GM12865 (cell line): ENCODE measurements around the gene ASTN1.

ENCODE experiments used
- DNase-seq: peaks from one replicate; pipeline ENCODE4 v3.0.0; 2010; ENCODE audit warnings: low read depth
- H3K4me3 ChIP-seq: 2 replicates; pipeline ENCODE4 v1.5.1; 2011; ENCODE audit warnings: mild to moderate bottlenecking, low read depth, low read length, control low read depth
- TF ChIP-seq, protein P1 (sequence below): IDR thresholded peaks from 2 replicates; pipeline ENCODE4 v1.5.1; 2011; ENCODE audit warnings: low read length, control low read depth, low read depth, inconsistent platforms; ENCODE audit not compliant: insufficient read depth; ENCODE audit errors: missing control alignments

The ASTN1 gene

GRCh38 chr1:176894450-176894849 lies 270.1 kb downstream of the ASTN1 start:
- H3K4me3 ChIP-seq: no peak overlapping the region
- TF ChIP-seq, protein P1, sequence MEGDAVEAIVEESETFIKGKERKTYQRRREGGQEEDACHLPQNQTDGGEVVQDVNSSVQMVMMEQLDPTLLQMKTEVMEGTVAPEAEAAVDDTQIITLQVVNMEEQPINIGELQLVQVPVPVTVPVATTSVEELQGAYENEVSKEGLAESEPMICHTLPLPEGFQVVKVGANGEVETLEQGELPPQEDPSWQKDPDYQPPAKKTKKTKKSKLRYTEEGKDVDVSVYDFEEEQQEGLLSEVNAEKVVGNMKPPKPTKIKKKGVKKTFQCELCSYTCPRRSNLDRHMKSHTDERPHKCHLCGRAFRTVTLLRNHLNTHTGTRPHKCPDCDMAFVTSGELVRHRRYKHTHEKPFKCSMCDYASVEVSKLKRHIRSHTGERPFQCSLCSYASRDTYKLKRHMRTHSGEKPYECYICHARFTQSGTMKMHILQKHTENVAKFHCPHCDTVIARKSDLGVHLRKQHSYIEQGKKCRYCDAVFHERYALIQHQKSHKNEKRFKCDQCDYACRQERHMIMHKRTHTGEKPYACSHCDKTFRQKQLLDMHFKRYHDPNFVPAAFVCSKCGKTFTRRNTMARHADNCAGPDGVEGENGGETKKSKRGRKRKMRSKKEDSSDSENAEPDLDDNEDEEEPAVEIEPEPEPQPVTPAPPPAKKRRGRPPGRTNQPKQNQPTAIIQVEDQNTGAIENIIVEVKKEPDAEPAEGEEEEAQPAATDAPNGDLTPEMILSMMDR: no peak
- no peak for DNase-seq

DNA sequence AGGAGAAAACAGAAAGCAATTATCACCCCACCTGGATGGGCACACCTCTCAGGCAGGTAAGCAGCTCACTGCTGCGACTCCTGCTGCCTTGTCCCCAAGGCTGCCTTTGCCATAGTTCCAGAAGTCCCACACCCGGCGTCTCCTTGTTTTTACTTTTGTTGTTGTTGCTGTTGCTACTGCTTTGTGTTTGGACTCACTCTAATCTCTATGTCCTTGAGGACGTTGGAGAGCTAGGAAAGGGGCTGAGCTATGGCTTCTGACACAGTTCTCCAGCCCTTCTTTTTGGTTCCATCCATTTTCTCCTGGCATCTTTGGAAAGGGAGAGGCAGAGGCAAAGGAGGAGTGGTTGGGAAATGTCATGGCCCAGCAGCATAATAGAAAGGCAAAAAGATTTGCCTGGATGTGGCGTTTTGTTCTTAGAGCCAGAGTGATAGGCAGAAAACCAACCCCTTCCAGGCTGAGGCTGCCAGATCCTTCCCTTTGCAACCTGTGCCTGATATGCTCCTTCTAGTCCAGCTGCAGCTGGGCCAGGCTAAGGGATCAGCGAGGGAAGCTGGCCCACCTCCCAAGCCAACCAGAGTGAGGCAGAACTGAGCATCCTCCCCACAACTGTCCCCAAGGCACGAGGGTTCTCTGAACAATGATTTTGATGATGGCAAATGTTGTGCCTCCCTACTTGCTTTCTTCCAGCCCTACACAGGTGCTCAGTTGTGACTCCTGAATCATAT lies 270.7 kb downstream of the ASTN1 start:
- TF ChIP-seq, protein P1: no peak
- H3K4me3 ChIP-seq: no peak overlapping the region
- no peak for DNase-seq

DNA sequence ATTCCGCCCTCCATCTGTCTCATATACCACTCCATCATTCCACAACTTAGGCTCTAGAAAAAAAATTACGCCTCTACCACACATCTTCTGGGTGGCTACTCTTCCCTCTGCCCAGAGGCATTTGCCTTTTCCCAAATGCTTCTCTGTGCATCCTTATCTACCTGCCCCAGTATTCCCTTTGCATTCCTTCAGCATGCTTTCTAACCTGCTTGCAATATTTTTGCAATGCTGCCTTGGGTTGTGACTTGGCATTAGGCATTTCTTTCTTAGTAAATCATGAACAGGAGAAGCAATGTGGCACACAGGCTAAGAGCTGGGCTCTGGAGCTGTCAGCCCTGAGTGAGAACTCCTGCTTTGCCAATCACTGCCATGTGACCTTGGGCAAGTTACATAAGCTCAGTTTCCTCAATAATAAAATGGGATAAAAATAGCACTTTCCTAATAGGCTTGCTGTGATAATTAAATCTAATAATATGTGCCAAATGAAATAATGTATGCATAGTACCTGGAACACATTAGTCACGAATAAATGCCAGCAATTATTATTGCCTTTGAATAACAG lies 276.0 kb downstream of the ASTN1 start:
- DNase-seq: no peak
- TF ChIP-seq, protein P1: no peak
- H3K4me3 ChIP-seq: no peak overlapping the region

DNA sequence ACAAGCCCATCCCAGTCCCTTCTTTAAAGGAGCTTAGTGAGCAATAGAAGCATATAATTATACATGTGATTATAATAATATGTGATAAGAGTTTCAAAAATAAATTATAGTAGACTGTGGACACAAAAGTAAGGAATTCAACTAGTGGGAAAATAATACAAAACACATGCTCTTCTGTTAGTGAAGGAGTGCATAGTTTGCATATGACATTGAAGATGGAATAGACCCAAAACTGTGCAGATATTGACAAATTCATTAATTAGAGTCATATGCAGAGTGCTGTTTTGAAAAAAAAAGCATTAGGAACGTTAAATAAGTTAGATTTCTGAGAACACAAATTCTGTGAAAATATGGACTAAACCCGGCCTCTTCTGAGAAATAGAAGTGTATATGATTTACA lies 278.8 kb downstream of the ASTN1 start:
- TF ChIP-seq, protein P1: no peak
- no peak for DNase-seq

DNA sequence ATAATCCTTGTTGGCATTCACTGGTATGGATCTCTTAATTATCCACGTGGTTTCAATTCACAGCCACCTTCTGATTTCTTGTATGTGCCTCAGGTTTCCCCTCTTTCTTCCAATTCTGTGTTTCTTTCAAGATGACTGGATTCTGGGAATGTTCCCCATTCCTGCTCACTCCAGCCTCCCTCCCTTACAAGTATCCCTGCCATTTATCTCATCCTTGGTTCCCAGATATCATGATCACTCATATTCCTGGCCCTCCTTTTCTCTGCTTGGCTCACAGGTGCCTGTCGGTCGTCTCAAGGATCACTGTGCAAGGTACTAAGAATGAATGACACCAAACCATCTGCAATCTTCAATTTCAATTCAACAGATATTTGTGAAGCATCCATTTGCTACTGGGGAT lies 279.2 kb downstream of the ASTN1 start:
- no peak for DNase-seq
- TF ChIP-seq, protein P1: no peak
- H3K4me3 ChIP-seq: no peak overlapping the region

More for the DNA sequence above, 278.8 kb downstream of the ASTN1 start:
- no peak overlapping the region for H3K4me3 ChIP-seq

DNA sequence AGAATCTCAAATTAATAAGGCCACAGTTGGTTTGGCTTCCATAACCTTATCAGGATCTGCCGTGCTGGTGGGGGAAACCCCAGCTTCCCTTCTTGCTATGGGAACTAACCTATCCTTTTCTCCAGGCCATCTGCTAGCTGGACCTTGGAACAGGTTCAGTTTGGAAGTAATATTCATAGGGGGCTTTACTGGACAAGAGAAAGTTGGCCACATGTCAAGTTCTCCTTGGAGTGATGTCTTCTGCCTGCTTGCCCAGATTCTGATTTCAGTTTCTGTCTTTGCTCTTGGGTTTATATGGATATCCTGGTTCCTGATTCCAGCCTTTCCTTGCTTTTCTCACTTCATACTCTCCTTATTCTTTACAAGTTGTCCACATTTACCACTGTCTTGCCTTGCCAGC lies 279.6 kb downstream of the ASTN1 start:
- TF ChIP-seq, protein P1: no peak
- no peak overlapping the region for H3K4me3 ChIP-seq
- DNase-seq: no peak
